ENCODE data around the gene ZNF860.
"Not testable (repeated sequence)": the region's sequence is repeated elsewhere in the genome, so short reads cannot be mapped to it uniquely, and the experiment has no call there.

The ZNF860 gene

GRCh38 chr3:31999907-32000439 lies 18.4 kb downstream of the ZNF860 start:
- no peak for DNase-seq

- DNase-seq = no peak
These were observed 19.3 kb downstream of the ZNF860 start for GRCh38 chr3:32000877-32001276.

DNA sequence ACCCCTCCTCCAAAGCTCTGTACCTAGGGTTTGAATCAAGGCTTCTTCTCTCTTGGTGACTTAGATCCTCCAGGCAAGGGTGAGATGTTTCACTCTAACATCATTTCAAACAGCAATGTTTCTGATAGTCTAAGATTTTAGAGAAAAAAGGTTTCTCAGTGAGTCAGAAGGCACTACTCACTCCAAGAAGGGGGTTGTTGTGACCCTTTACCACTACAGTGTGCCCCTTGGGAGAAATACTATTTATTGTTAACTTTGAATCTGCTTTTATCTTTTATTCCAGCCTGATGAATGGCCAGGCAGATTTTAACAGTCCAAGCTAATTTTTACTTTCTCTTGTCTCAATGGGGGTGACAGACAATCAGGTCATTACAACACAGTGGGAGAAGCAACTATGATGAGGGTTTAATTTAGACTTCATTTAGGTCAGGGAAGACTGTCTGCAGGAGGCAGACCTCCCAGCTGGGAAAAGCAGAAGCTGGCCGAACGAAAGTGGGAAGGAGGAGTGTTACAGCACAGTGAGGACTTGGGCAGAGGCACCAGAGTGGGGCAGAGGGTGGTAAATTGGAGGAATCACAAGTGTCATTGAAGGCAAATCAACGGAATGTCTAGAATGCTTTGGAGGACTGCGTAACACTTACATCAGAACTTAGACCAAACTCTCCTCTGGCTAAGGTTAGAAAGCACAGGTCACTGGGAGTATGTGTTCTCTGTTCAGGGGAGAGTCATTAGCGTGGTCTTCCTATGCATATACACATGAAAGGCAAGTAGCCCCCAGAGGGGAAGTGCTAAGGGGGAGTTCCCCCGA lies 21.2 kb downstream of the ZNF860 start:
- peak; percentile 41 for DNase-seq

- DNase-seq = no peak
These were observed 21.8 kb downstream of the ZNF860 start for GRCh38 chr3:32003380-32003779.

GRCh38 chr3:32004113-32004765 lies 22.7 kb downstream of the ZNF860 start:
- DNase-seq = peak; percentile 89

- peak; percentile 14 for DNase-seq
These were observed 27.6 kb downstream of the ZNF860 start for GRCh38 chr3:32009101-32009500.

GRCh38 chr3:32009957-32010356 lies 28.4 kb downstream of the ZNF860 start:
- no peak for DNase-seq

- DNase-seq = peak; percentile 2
These were observed 29.1 kb downstream of the ZNF860 start for GRCh38 chr3:32010699-32011098.

DNA sequence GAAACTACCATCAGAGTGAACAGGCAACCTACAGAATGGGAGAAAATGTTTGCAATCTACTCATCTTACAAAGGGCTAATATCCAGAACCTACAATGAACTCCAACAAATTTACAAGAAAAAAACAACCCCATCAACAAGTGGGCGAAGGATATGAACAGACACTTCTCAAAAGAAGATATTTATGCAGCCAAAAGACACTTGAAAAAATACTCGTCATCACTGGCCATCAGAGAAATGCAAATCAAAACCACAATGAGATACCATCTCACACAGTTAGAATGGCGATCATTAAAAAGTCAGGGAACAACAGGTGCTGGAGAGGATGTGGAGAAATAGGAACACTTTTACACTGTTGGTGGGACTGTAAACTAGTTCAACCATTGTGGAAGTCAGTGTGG lies 34.1 kb downstream of the ZNF860 start:
- DNase-seq = not testable (repeated sequence)

DNA sequence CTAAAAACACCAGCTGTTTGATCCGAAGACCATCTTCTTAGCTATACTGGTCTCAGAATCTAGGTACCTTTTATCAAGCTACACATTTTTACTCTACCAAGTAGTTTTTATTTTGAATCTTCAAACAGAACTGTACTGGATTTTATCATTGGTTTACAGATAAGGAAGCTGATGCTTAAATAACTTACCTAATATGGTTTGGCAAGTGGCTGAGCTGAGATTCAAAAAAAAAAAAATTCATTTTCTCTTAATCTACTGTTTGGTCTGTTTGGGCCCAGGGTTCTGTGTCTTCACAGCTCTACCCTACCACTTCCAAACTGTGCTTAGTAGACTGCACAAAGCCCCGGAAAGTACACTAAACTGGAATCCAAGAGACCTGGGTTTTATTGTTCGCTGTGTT lies 35.7 kb downstream of the ZNF860 start:
- DNase-seq = no peak

DNA sequence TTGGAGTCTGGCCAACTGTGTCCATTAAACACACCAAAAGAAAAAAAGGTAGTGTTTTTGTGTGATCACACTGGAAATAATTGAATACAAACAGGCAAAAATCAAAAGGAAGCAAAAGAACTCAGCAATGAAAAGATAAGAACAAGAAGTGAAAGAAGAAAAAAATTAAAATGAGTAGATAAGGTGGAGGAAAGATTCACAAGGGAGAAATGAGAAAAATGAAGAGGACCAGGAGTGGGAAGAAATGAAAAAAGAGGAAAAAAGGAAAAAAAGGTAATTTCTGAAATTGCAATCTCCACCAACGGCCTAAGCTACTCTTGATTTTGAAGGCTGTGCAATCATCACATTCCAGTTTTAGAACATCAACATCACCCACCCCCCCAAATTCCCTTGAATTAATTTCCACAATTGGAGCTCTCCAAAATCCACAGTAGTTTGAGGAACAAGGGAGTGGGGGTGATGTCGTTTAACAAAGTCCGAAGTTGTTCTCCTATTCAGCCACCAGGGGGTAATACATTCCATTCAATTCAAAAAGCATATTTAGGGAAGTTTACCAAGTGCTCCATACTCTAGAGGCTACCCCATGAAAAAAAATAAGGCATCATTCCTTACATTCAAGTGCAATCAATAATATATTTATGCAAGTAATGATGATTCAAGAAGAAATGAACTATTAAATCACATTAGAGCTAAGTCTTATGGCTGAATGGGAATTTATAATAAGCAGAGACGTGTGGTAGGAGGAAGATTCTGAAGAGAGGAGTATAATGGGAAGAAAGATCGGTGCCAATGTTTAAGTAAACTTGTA lies 37.4 kb downstream of the ZNF860 start:
- peak; percentile 63 for DNase-seq

- no peak for DNase-seq
These were observed 39.6 kb downstream of the ZNF860 start for GRCh38 chr3:32021155-32021554.

GRCh38 chr3:32021748-32022147 lies 40.2 kb downstream of the ZNF860 start:
- DNase-seq = no peak

DNA sequence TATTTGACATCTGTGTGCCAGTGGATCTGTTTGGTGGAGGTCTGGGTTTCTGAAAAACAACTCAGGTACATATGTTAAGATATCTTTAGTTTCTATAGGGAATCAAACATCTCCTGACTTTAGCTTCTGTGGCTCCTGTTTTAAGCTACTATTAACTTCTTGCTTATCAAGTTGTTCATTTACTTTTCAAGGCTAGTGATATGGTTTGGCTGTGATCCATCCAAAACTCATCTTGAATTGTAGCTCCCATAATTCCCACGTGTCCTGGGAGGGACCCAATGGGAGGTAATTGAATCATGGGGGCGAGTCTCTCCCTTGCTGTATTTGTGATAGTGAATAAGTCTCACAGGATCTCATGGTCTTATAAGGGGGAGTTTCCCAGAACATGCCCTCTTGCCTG lies 41.4 kb downstream of the ZNF860 start:
- no peak for DNase-seq

GRCh38 chr3:32026593-32026992 lies 45.0 kb downstream of the ZNF860 start:
- DNase-seq = no peak

DNA sequence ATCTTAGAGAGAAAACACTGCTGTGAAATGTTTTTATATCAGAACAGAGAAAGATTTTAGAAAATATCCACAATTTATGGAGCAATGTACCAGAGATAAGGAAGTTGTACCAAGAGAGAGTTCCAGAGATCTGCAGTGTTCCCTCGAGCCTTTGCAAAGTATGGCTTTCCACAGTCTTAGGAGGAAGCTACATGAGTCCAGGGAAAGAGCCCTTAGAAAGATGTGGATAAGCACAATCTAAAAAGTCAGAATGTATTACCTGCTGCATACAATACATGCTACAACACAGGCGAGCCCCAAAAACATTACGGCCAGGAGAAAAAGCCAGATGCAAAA lies 56.4 kb downstream of the ZNF860 start:
- DNase-seq = peak; percentile 7

- no peak for DNase-seq
These were observed 59.8 kb downstream of the ZNF860 start for GRCh38 chr3:32041316-32041715.

Measured in NCI-H69 (cell line).